Common myeloid progenitor, CD34-positive (primary cell): Measurements from ENCODE around the gene SQSTM1. TPM values are rescaled to one million over a fixed set of nuclear protein-coding genes. Genes with fewer than 3 reads are reported as not detected.

Experiments used
- CTCF ChIA-PET: fragments of 350-600 bp; sonication (Branson Sonifier 250); formaldehyde crosslinking; loops from one replicate; lab custom pipeline; 2021; ENCODE audit warnings: antibody characterized with exemption; lab: Charles Lee
- POLR2A ChIA-PET: fragments of 350-600 bp; sonication (Branson Sonifier 250); formaldehyde crosslinking; loops from one replicate; lab custom pipeline; 2021; ENCODE audit warnings: antibody characterized with exemption; lab: Charles Lee
- DNase-seq, 3 donors: peaks; one replicate each; pipeline versions ENCODE4 v3.0.0 to v3.0.0-alpha.2; 2013
- H3K27ac ChIP-seq, 2 experiments: 1 replicate in 1 of 2; 2 replicates in 1 of 2; pipeline ENCODE4 v1.7.0; 2013; ENCODE audit warnings: inconsistent platforms in 2 of 2, low read length in 2 of 2, mild to moderate bottlenecking in 2 of 2, low read depth in 1 of 2, moderate library complexity in 1 of 2; ENCODE audit not compliant: severe bottlenecking in 2 of 2, insufficient read depth in 1 of 2, poor library complexity in 1 of 2
- H3K27me3 ChIP-seq, 5 experiments: replicated peaks in 2 of 5; 1 replicate in 3 of 5; 2 replicates in 2 of 5; pipeline versions ENCODE4 v1.6.1 to v1.7.0; 2013; ENCODE audit warnings: low read length in 4 of 5, mild to moderate bottlenecking in 2 of 5, moderate library complexity in 2 of 5, inconsistent platforms in 1 of 5; ENCODE audit not compliant: insufficient read depth in 5 of 5, control insufficient read depth in 4 of 5
- H3K36me3 ChIP-seq, 4 experiments: 1 replicate in 2 of 4; 2 replicates in 2 of 4; pipeline versions ENCODE4 v1.6.1 to v1.7.0; 2013; ENCODE audit warnings: low read length in 3 of 4, control low read depth in 1 of 4, mild to moderate bottlenecking in 1 of 4; ENCODE audit not compliant: control insufficient read depth in 4 of 4, insufficient read depth in 4 of 4
- H3K4me1 ChIP-seq, 4 experiments: 1 replicate in 3 of 4; 2 replicates in 1 of 4; pipeline versions ENCODE4 v1.6.1 to v1.7.1; 2013; ENCODE audit warnings: low read length in 3 of 4, mild to moderate bottlenecking in 3 of 4, control low read depth in 1 of 4, inconsistent platforms in 1 of 4, moderate library complexity in 1 of 4; ENCODE audit not compliant: control insufficient read depth in 4 of 4, insufficient read depth in 4 of 4; ENCODE audit errors: control extremely low read depth in 1 of 4
- H3K4me3 ChIP-seq, 7 experiments: 1 replicate in 4 of 7; 2 replicates in 3 of 7; pipeline versions ENCODE4 v1.5.1 to v1.7.0; 2013; ENCODE audit warnings: mild to moderate bottlenecking in 7 of 7, low read length in 6 of 7, moderate library complexity in 6 of 7, inconsistent platforms in 2 of 7, low read depth in 2 of 7, control low read depth in 1 of 7; ENCODE audit not compliant: insufficient read depth in 4 of 7, control insufficient read depth in 1 of 7; ENCODE audit errors: extremely low read depth in 1 of 7
- H3K9me3 ChIP-seq, 5 experiments: 1 replicate in 4 of 5; 2 replicates in 1 of 5; pipeline versions ENCODE4 v1.6.1 to v1.7.1; 2013; ENCODE audit warnings: low read length in 4 of 5, mild to moderate bottlenecking in 2 of 5, inconsistent platforms in 1 of 5, low read depth in 1 of 5, moderate library complexity in 1 of 5; ENCODE audit not compliant: control insufficient read depth in 4 of 5, insufficient read depth in 2 of 5; ENCODE audit errors: control extremely low read depth in 1 of 5
- WGBS: methylation state at CpG from one replicate; pipeline ENCODE4 v1.1.5; 2013; ENCODE audit not compliant: insufficient coverage; 5-methylcytosine and 5-hydroxymethylcytosine counted together
- polyA plus RNA-seq: library from polyadenylated mRNA; unstranded; fragments of 120-200 nt; gene quantifications from one replicate; pipeline ENCODE4 v1.2.1, GENCODE V29; 2013

SQSTM1 gene
- 98.2 TPM for polyA plus RNA-seq

- DNase-seq, result peak; percentile 67 to 86 (median 85)
- peaks cover 0 to 2% (median 0%) of the 10 kb centered on the region in 5 experiments for H3K9me3 ChIP-seq
- CTCF ChIA-PET, result interaction anchor here (1.2 to 4.5 kb wide), 5 partner anchors 10 to 57 kb away, joined by 5 to 32 read pairs (median 6); partner anchors contain the start of gene LTC4S
- H3K27ac ChIP-seq, result peak within 1 kb of the TSS; percentile 92 to 95
- H3K27me3 ChIP-seq, result no peaks in the 10 kb centered on the region
- H3K4me3 ChIP-seq, result peak within 1 kb of the TSS; percentile 82 to 96 (median 89)
- H3K36me3 ChIP-seq, result peaks cover 9 to 35% (median 32%) of the 10 kb centered on the region in 4 experiments
- H3K4me1 ChIP-seq, result peaks cover 0 to 58% (median 49%) of the 10 kb centered on the region in 4 experiments
- POLR2A ChIA-PET, result interaction anchor here (0.6 to 9.1 kb wide), 8 partner anchors 10 to 88 kb away, joined by 3 to 131 read pairs (median 5); partner anchors contain the start of genes LTC4S, MAML1 and MGAT4B
- under 1% methylated on average over 64 of the region's 81 CpGs for WGBS
Observed at GRCh38 chr5:179820483-179821297, at the start of gene SQSTM1. TSS of gene SQSTM1 (plus strand) at chr5:179820905. CDS start at chr5:179820937, 32 bp downstream.

- POLR2A ChIA-PET, result no interaction called here
- WGBS, result 67% methylated on average over 4 of the region's 4 CpGs
Observed at GRCh38 chr5:179771311-179771895, 49.3 kb upstream of the SQSTM1 start.

GRCh38 chr5:179772351-179772750 is 48.4 kb upstream of the SQSTM1 start:
- no CpG with 5 or more reads among the region's 6 CpGs for WGBS
- H3K36me3 ChIP-seq, result peaks cover 24 to 81% (median 61%) of the 10 kb centered on the region in 4 experiments
- no peak overlapping the region for H3K27ac ChIP-seq
- CTCF ChIA-PET, result interaction anchor here (2.1 to 12.6 kb wide), 3 partner anchors 8 to 23 kb away, joined by 7 to 211 read pairs (median 139); partner anchors contain the start of gene LTC4S
- POLR2A ChIA-PET, result no interaction called here
- H3K9me3 ChIP-seq, result no peaks in the 10 kb centered on the region
- no peak overlapping the region for H3K4me3 ChIP-seq
- peaks cover 2 to 31% (median 11%) of the 10 kb centered on the region in 4 experiments for H3K4me1 ChIP-seq
- no peak for DNase-seq
- no peaks in the 10 kb centered on the region for H3K27me3 ChIP-seq

More at GRCh38 chr5:179771311-179771895, 49.3 kb upstream of the SQSTM1 start:
- no peak overlapping the region for H3K27ac ChIP-seq
- CTCF ChIA-PET, result interaction anchor here (0.9 to 12.6 kb wide), 5 partner anchors 8 to 42 kb away, joined by 3 to 211 read pairs (median 7); partner anchors contain the start of gene LTC4S
- peak in 2 of 3 donors; percentile 62 to 76 for DNase-seq
- peaks cover 24 to 84% (median 59%) of the 10 kb centered on the region in 4 experiments for H3K36me3 ChIP-seq
- no peak overlapping the region for H3K4me3 ChIP-seq
- peaks cover 10 to 38% (median 19%) of the 10 kb centered on the region in 4 experiments for H3K4me1 ChIP-seq
- no peaks in the 10 kb centered on the region for H3K9me3 ChIP-seq
- no peaks in the 10 kb centered on the region for H3K27me3 ChIP-seq

- peaks cover 0 to 34% (median 15%) of the 10 kb centered on the region in 4 experiments for H3K4me1 ChIP-seq
- no peak overlapping the region for H3K27ac ChIP-seq
- DNase-seq, result no peak
- H3K9me3 ChIP-seq, result no peaks in the 10 kb centered on the region
- 97% methylated on average over 9 of the region's 9 CpGs for WGBS
- no peak overlapping the region for H3K4me3 ChIP-seq
- no peaks in the 10 kb centered on the region for H3K27me3 ChIP-seq
- CTCF ChIA-PET, result interaction anchor here (0.8 kb wide), 1 partner anchor 10 kb away, joined by 4 read pairs; no protein-coding TSS in a partner anchor
- POLR2A ChIA-PET, result no interaction called here
- peaks cover 24 to 86% (median 61%) of the 10 kb centered on the region in 4 experiments for H3K36me3 ChIP-seq
Observed at GRCh38 chr5:179773686-179774040, 47.0 kb upstream of the SQSTM1 start.

- peaks cover 22 to 82% (median 57%) of the 10 kb centered on the region in 4 experiments for H3K36me3 ChIP-seq
- no peaks in the 10 kb centered on the region for H3K27me3 ChIP-seq
- ChIA-PET POLR2A (no interaction called here), CTCF (interaction anchor here (0.8 to 3.7 kb wide), 3 partner anchors 9 to 11 kb away, joined by 4 to 9 read pairs (median 4); no protein-coding TSS in a partner anchor)
- H3K27ac ChIP-seq, result no peak overlapping the region
- H3K4me3 ChIP-seq, result no peak overlapping the region
- no peak for DNase-seq
- no peaks in the 10 kb centered on the region for H3K9me3 ChIP-seq
- 100% methylated on average over 6 of the region's 12 CpGs for WGBS
- H3K4me1 ChIP-seq, result peaks cover 0 to 36% (median 15%) of the 10 kb centered on the region in 4 experiments
Observed at GRCh38 chr5:179774442-179774841, 46.3 kb upstream of the SQSTM1 start.

- H3K9me3 ChIP-seq, result no peaks in the 10 kb centered on the region
- no peak overlapping the region for H3K27ac ChIP-seq
- H3K36me3 ChIP-seq, result peaks cover 10 to 72% (median 54%) of the 10 kb centered on the region in 4 experiments
- no peak for DNase-seq
- CTCF ChIA-PET, result interaction anchor here (1.0 to 11.8 kb wide), 6 partner anchors 9 to 30 kb away, joined by 3 to 139 read pairs (median 8); partner anchors contain the start of gene LTC4S
- POLR2A ChIA-PET, result no interaction called here
- H3K27me3 ChIP-seq, result no peaks in the 10 kb centered on the region
- no peak overlapping the region for H3K4me3 ChIP-seq
- WGBS, result 98% methylated on average over 9 of the region's 11 CpGs
- peaks cover 0 to 33% (median 11%) of the 10 kb centered on the region in 4 experiments for H3K4me1 ChIP-seq
Observed at GRCh38 chr5:179776411-179776938, 44.2 kb upstream of the SQSTM1 start.
